Activated CD4-positive, CD25-positive, alpha-beta regulatory T cell treated with anti-CD3 and anti-CD28 coated beads, Interleukin-2, amount 50 U/mL, for 24 hours (primary cell): ENCODE data around the gene FER1L5.
"Not testable (repeated sequence)": the region's sequence is repeated elsewhere in the genome, so short reads cannot be mapped to it uniquely, and the experiment has no call there.

ENCODE experiments used
- ATAC-seq, 2 donors: fragments of 150-1000 bp; cut with Tn5 transposase; one replicate each; pipeline ENCODE4 v1.10.0; 2021; ENCODE audit warnings: mild to moderate bottlenecking in 1 of 2, moderate library complexity in 1 of 2

FER1L5 gene

GRCh38 chr2:96636551-96637171 is 5.9 kb upstream of the FER1L5 start:
- no peak for ATAC-seq

GRCh38 chr2:96637385-96638143 is 5.0 kb upstream of the FER1L5 start:
- peak; percentile 90 for ATAC-seq

GRCh38 chr2:96638144-96639121 is 4.1 kb upstream of the FER1L5 start, which contains the start of gene KANSL3:
KANSL3 (minus strand) TSS chr2:96638312; CDS start chr2:96637135, 1,177 bp downstream.
- ATAC-seq, result peak; percentile 66 to 70

GRCh38 chr2:96647681-96648080 is 5.1 kb downstream of the FER1L5 start:
- no peak for ATAC-seq

GRCh38 chr2:96648306-96648930 is 5.9 kb downstream of the FER1L5 start:
- no peak for ATAC-seq

GRCh38 chr2:96649342-96649741 is 6.8 kb downstream of the FER1L5 start:
- ATAC-seq, result no peak

GRCh38 chr2:96651793-96652192 is 9.2 kb downstream of the FER1L5 start:
- no peak for ATAC-seq

- ATAC-seq, result not testable (repeated sequence)
Measured at GRCh38 chr2:96654791-96655190, 12.2 kb downstream of the FER1L5 start.

- ATAC-seq, result no peak
Measured at GRCh38 chr2:96655526-96655925, 13.0 kb downstream of the FER1L5 start.

- no peak for ATAC-seq
Measured at GRCh38 chr2:96656540-96656939, 14.0 kb downstream of the FER1L5 start.

GRCh38 chr2:96661324-96661723 is 18.8 kb downstream of the FER1L5 start:
- no peak for ATAC-seq

GRCh38 chr2:96662360-96662759 is 19.8 kb downstream of the FER1L5 start:
- no peak for ATAC-seq

GRCh38 chr2:96663177-96663576 is 20.6 kb downstream of the FER1L5 start:
- no peak for ATAC-seq

- ATAC-seq, result no peak
Measured at GRCh38 chr2:96663829-96664228, 21.3 kb downstream of the FER1L5 start.

GRCh38 chr2:96664366-96664925 is 21.9 kb downstream of the FER1L5 start:
- ATAC-seq, result no peak

GRCh38 chr2:96665083-96665569 is 22.6 kb downstream of the FER1L5 start:
- no peak for ATAC-seq

GRCh38 chr2:96665717-96666116 is 23.2 kb downstream of the FER1L5 start:
- ATAC-seq, result not testable (repeated sequence)

GRCh38 chr2:96668771-96669170 is 26.2 kb downstream of the FER1L5 start:
- no peak for ATAC-seq

- ATAC-seq, result no peak
Measured at GRCh38 chr2:96669539-96670215, 27.1 kb downstream of the FER1L5 start.

GRCh38 chr2:96679848-96680247 is 37.3 kb downstream of the FER1L5 start:
- no peak for ATAC-seq

- no peak for ATAC-seq
Measured at GRCh38 chr2:96680561-96681141, 38.1 kb downstream of the FER1L5 start.
